Fibroblast of lung (primary cell): Measurements from ENCODE around the gene HSPG2.

Source experiments
- CTCF ChIP-seq, 2 donors: IDR thresholded peaks in 1 of 2; conservative IDR thresholded peaks in 1 of 2; 1 replicate in 1 of 2; 2 replicates in 1 of 2; pipeline ENCODE4 v1.5.1; 2011 to 2012; ENCODE audit warnings: low read length in 2 of 2, control low read depth in 1 of 2, inconsistent platforms in 1 of 2, low read depth in 1 of 2, mild to moderate bottlenecking in 1 of 2
- EZH2 ChIP-seq: IDR thresholded peaks from 2 replicates; pipeline ENCODE4 v1.5.1; 2012; ENCODE audit warnings: low read length, control low read depth, mild to moderate bottlenecking; ENCODE audit errors: missing control alignments

- TF ChIP-seq CTCF (conservative IDR thresholded peaks at IDR 0.05 in 1 of 2, IDR thresholded peaks at IDR 0.05 in 1 of 2; ENCODE audit: low read depth in 1 of 2, low read length in 2 of 2) (no peak), EZH2 (no peak)
These were observed 69.6 kb downstream of the HSPG2 start for GRCh38 chr1:21867451-21867996.
